Ramos (cell line): ENCODE measurements around the gene SP5.
"Not testable (repeated sequence)": the region's sequence is repeated elsewhere in the genome, so short reads cannot be mapped to it uniquely, and the experiment has no call there.

Experiments used
- in situ Hi-C: fragments of 300-500 bp; cut with MboI; formaldehyde crosslinking; loops from one replicate; pipeline ENCODE4 v1.14.3; 2022; ENCODE audit warnings: low sequenced_read_pairs; ENCODE audit not compliant: unreplicated experiment

Gene SP5

DNA sequence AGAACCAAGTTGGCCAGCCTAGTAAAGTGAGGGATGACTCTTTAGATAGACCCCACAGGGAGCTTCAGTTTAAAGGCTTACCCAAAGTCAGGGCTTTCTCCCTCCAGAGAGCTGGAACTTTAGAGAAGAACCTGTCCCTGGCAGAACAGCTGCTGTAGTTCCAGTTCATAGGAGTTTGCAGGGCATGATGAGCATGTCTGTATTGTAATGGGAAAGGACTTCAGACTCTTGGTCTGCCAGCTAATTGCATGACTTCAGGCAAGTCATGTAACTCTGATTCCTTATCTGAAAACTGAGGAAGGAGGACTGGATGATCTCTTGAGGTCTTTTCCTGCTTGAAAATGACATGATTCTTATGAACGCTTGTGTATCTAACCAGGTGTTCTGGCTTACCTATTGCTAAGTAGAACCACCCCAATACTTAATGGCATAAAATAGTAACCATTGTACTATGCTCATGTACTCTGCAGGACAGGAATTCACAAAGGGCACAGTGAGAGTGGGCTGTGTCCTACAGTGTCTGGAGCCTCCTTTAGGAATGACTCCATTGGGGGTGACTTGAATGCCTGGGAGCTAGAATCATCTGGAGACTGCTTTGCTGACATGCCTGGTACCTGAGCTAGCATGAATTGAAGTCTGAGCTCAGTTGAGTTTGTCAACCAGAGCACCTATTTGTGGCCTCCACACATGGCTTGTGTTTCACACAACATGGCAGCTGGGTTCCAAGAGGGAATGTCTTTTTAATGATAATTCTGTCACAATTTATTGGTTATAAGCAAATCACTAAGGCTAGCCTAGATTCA lies 18.9 kb downstream of the SP5 start:
- in situ Hi-C loops = no loop called here

GRCh38 chr2:170734601-170735000 lies 19.5 kb downstream of the SP5 start:
- in situ Hi-C loops = not testable (repeated sequence)

DNA sequence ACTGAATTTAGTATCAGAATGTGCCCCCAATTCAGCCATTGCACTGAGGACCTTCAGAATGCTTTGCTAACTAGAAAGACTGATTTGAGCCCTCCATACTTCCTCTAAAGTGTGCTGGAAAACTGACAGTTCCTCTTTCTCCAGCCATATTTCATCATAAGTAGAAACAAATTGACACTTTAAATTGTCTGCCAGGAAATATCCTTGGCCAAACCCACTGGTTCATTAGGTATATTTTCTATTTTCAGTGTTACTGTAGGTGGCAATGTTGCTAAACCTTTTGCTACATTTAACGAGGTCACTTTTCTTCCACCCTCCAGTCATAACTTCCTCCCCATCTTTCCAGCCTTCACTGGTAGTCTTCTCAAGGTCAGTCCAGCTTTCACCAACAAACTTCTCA lies 21.5 kb downstream of the SP5 start:
- in situ Hi-C loops = no loop called here

DNA sequence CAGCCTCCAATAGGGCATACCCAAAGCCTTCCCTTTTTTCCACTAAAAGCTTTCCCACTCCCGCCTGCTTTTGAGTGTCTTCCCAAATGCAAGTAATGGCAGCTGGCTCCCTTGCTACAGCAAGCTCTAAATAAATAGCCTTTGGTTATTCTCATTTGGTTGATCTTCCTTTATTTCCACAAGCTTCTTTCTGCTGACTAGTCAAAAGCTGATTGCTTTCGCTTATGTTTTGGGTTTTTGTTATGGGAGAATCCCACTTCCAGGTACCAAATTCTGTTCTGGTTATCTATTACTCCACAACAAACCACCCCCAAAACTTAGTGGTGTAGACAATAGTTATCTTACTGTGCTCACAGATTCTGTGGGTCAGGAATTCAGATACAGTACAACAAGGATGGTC lies 22.3 kb downstream of the SP5 start:
- in situ Hi-C loops = no loop called here

DNA sequence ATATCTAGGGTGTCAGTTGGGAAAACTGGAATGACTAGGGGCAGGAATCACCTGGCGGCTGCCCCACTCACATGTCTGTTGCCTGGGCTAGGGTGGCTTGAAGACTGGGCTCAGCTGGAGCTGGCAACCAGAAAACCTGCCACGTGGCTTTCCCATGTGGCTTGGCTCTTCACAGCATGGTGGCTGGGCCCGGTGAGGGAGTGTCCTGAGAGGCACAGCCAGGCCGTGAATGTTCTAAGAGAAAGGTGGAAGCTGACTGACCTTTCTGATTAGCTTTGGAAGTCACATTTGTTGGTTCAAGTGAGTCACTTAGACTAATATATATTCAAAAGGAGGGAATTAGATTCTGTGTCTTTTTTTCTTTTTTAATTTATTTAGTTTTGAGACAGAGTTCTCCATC lies 22.7 kb downstream of the SP5 start:
- in situ Hi-C loops = no loop called here

GRCh38 chr2:170739048-170739447 lies 23.9 kb downstream of the SP5 start:
- in situ Hi-C loops = no loop called here

DNA sequence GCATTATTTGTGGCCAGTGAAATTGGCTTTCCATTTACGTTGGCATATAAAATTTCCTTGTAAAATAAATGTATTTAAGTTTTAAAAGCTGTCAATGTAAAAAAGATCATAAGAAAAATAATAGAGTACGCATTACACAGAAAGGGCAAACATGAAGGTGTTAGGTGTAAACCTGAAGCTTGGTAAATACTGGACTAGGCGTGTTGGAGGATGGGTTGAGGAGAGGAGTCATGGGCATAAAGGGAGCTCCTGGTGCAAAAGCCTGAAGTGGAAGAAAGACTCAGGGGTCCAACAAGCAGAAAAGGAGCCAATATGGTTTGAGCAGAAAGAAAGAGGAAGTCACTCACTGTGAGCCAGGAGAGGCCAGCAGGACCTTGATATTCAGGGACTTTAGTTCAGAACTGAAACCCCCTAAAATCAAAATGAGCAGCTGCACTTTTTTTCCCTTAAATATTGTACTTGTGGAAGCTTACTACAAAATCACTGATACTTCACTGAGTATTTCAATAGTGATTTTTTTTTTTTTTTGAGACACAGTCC lies 24.4 kb downstream of the SP5 start:
- in situ Hi-C loops = no loop called here

GRCh38 chr2:170740660-170741059 lies 25.5 kb downstream of the SP5 start:
- in situ Hi-C loops = no loop called here

- in situ Hi-C loops = no loop called here
Observed at GRCh38 chr2:170742000-170742399, 26.9 kb downstream of the SP5 start.

GRCh38 chr2:170742896-170743529 lies 27.9 kb downstream of the SP5 start:
- in situ Hi-C loops = no loop called here

DNA sequence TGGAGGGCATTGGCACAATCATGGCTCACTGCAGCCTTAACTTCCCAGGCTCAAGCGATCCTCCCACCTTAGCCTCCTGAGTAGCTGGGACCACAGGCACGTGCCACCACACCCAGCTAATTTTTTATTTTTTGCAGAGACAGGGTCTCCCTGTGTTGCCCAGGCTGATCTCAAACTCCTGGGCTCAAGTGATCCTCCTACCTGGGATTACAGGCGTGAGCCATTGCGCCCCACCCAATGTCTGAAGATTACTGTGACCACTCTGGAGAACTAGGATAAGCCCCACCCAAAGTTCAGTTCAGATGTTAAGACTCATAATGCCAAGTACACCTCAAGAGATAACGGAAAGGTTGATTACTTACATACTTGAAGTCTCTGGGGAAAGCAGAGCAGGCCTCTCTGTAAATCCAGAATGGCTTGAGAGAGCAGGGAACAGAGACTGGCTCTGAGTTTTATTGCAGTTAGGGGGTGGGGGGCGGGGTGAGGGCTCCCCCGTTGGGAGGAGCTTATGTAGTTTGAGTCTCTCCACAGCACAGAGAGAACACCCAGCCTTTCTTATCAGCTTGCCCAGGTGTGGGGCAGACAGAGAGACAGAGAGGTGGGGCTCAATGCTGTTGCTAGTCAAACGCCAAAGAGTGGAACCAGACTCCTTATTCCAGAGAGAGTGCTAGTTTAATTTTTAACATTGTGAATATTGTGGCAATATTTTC lies 28.5 kb downstream of the SP5 start:
- in situ Hi-C loops = no loop called here

DNA sequence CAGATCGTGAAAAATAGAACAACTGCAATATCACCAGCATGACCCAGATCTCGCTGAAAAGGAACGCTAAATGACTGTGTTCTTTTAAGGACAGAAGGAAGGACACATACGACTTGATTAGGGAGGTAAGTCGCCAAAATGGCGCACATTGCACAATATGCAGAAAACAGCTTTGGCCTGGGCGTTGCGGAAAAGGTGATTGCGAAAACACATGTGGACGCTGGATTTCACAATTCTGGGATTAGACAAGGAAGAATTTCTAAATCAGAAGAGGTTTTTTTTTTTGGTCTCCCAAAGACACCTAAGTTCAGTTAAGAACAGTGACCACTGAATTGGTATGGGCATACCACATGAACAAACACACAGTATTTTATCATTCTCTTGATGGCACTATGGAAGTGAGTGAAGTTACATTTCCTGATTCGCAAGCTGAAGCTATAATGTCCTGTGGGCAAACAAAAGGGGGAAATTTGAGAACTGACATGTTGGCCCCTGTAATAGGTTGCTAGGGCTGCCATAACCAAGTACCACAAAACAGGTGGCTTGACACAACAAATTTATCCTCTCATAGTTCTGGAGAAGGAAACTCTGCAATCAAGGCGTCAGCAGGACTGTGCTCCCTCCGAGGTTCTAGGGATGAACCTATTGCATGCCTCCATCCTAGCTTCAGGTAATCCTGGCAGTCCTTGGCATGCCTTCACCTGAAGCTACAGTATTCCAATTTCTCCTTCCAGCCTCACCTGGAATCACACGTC lies 29.3 kb downstream of the SP5 start:
- in situ Hi-C loops = no loop called here

GRCh38 chr2:170745305-170745704 lies 30.2 kb downstream of the SP5 start:
- in situ Hi-C loops = no loop called here

DNA sequence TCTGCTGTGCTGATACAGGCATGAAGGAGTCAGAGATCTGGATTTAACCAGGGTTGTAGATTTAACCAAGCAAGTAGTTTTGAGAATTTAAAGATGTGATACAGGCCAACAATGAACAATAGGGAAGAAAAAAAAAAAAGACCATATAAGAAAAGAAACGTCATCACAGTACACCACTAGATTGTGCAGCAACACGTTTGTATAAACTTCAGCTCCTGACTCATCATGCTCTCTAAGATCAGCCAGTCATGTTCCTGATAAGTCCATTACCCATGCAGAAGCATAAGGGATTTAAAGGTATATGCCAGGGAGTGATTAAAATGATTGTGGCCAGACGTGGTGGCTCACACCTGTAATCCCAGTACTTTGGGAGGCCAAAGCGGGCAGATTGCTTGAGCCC lies 32.8 kb downstream of the SP5 start:
- in situ Hi-C loops = no loop called here

- in situ Hi-C loops = not testable (repeated sequence)
Observed at GRCh38 chr2:170751555-170751954, 36.4 kb downstream of the SP5 start.

- in situ Hi-C loops = no loop called here
Observed at GRCh38 chr2:170761572-170761971, 46.4 kb downstream of the SP5 start.

DNA sequence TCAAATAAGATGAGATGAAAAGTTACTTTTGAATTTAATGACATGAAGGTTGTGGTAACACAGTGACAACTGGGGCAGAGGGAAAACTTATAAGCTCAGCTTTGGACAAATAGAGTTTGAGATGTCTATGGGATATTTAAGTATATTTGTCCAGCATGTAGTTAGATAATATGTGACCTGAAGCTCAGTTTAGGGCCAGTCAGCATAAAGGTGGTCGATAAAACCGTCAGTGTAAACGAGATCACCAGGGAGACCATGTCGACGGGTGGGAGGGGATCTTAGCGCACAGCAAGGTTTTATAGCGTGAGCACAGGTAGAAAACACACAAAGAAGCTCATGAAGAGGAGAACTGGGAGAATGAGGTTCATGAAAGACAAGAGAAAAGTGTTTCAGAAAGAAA lies 47.6 kb downstream of the SP5 start:
- in situ Hi-C loops = no loop called here

- in situ Hi-C loops = no loop called here
Observed at GRCh38 chr2:170763232-170763631, 48.1 kb downstream of the SP5 start.

DNA sequence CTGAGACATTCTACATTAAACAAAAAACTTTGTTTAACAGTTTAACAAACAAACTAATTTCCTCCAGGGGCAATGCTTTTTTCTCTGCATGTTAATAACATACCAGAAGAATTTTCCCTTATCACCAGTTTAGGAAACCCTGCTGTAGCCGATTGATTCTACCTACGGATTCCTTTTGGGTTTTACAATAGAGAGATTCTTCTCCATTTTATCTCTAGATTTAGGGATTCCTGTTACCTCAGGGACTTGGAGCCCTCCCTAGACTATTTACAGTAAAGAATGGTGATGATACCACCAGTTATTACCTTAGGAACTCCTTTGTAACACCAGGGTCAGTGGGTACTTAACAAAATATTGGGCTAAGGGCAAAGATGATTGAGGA lies 49.7 kb downstream of the SP5 start:
- in situ Hi-C loops = no loop called here

GRCh38 chr2:170766693-170767092 lies 51.6 kb downstream of the SP5 start:
- in situ Hi-C loops = no loop called here
